HEK293T (cell line): ENCODE measurements around the gene CCK.

Experiments
- ARNT ChIP-seq: fragments of 450-650 bp; IDR thresholded peaks from 2 replicates; pipeline ENCODE4 v1.6.1; 2017; ENCODE audit warnings: mild to moderate bottlenecking
- BHLHE40 ChIP-seq: fragments of 450-650 bp; IDR thresholded peaks from 2 replicates; pipeline ENCODE4 v1.6.1; 2016; ENCODE audit warnings: mild to moderate bottlenecking, moderate library complexity, borderline replicate concordance
- ELF4 ChIP-seq: fragments of 450-650 bp; IDR thresholded peaks from 2 replicates; pipeline ENCODE4 v1.6.1; 2017; ENCODE audit warnings: antibody characterized with exemption
- FOXA1 ChIP-seq: fragments of 450-650 bp; IDR thresholded peaks from 2 replicates; pipeline ENCODE4 v1.6.1; 2016; ENCODE audit warnings: mild to moderate bottlenecking
- FOXK2 ChIP-seq: fragments of 450-650 bp; IDR thresholded peaks from 2 replicates; pipeline ENCODE4 v1.6.1; 2016; ENCODE audit warnings: mild to moderate bottlenecking
- FOXM1 ChIP-seq: fragments of 450-650 bp; IDR thresholded peaks from 2 replicates; pipeline ENCODE4 v1.6.1; 2017; ENCODE audit warnings: mild to moderate bottlenecking, borderline replicate concordance
- HDGF ChIP-seq: fragments of 450-650 bp; IDR thresholded peaks from 2 replicates; pipeline ENCODE4 v1.6.1; 2017; ENCODE audit warnings: antibody characterized with exemption, borderline replicate concordance
- L3MBTL2 ChIP-seq: fragments of 450-650 bp; conservative IDR thresholded peaks from 2 replicates; pipeline ENCODE4 v1.6.1; 2016; ENCODE audit warnings: mild to moderate bottlenecking
- NFRKB ChIP-seq: fragments of 450-650 bp; IDR thresholded peaks from 2 replicates; pipeline ENCODE4 v1.6.1; 2016; ENCODE audit warnings: mild to moderate bottlenecking, moderate library complexity
- SP1 ChIP-seq: fragments of 450-650 bp; IDR thresholded peaks from 2 replicates; pipeline ENCODE4 v1.6.1; 2017
- SUZ12 ChIP-seq: fragments of 450-650 bp; IDR thresholded peaks from 2 replicates; pipeline ENCODE4 v1.6.1; 2016; ENCODE audit warnings: mild to moderate bottlenecking
- TARDBP ChIP-seq: fragments of 450-650 bp; IDR thresholded peaks from 2 replicates; pipeline ENCODE4 v1.6.1; 2016
- ZNF384 ChIP-seq: fragments of 450-650 bp; IDR thresholded peaks from 2 replicates; pipeline ENCODE4 v1.6.1; 2016
- TF ChIP-seq, protein P1 (sequence below): fragments of 450-650 bp; IDR thresholded peaks from 2 replicates; pipeline ENCODE4 v1.6.1; 2016

DNA sequence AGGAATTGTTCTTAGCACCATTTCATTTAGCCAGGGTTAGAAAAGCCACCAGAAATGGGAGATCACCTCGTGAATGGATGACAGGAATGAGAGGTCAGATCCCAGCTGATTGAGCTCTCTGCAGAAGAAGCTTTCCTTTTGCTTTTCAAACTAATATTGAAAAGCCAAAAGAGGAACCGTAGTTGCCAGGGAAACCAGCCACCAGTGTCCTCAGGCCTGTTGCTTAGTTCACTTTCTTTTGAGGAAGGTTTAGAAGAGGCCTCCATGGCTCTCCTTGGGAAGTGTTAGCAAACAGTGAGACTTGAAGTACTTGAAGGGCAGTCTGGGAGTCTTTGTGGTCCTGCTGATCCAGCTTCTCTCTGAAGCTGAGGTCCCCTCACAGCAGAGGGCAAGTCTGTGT lies 7.4 kb upstream of the CCK start:
- TF ChIP-seq BHLHE40 (no peak), SP1 (no peak), FOXM1 (no peak), ARNT (no peak), TARDBP (no peak), SUZ12 (no peak), NFRKB (no peak), HDGF (no peak), ELF4 (no peak), FOXA1 (no peak), FOXK2 (no peak), ZNF384 (no peak), L3MBTL2 (no peak)
- TF ChIP-seq, protein P1, sequence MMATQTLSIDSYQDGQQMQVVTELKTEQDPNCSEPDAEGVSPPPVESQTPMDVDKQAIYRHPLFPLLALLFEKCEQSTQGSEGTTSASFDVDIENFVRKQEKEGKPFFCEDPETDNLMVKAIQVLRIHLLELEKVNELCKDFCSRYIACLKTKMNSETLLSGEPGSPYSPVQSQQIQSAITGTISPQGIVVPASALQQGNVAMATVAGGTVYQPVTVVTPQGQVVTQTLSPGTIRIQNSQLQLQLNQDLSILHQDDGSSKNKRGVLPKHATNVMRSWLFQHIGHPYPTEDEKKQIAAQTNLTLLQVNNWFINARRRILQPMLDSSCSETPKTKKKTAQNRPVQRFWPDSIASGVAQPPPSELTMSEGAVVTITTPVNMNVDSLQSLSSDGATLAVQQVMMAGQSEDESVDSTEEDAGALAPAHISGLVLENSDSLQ = no peak
